Large intestine (tissue), 3 donors: ENCODE data around the gene EGLN3. TPM values are rescaled to one million over a fixed set of nuclear protein-coding genes. Genes with fewer than 3 reads are reported as not detected.

ENCODE experiments used
- DNase-seq, 2 donors: peaks; one replicate each; pipeline versions ENCODE4 v3.0.0 to v3.0.0-alpha.2; 2013
- H3K27ac ChIP-seq: one replicate; pipeline ENCODE4 v1.5.1; 2013; ENCODE audit warnings: low read length
- H3K27me3 ChIP-seq: 2 replicates; pipeline ENCODE4 v1.6.1; 2013; ENCODE audit warnings: low read length; ENCODE audit not compliant: control insufficient read depth, insufficient read depth
- H3K36me3 ChIP-seq: 2 replicates; pipeline ENCODE4 v1.6.1; 2013; ENCODE audit warnings: low read length; ENCODE audit not compliant: control insufficient read depth, insufficient read depth
- H3K4me1 ChIP-seq: one replicate; pipeline ENCODE4 v1.6.1; 2013; ENCODE audit warnings: low read length; ENCODE audit not compliant: control insufficient read depth, insufficient read depth
- H3K4me3 ChIP-seq: one replicate; pipeline ENCODE4 v1.5.1; 2013; ENCODE audit warnings: low read length
- H3K9me3 ChIP-seq: one replicate; pipeline ENCODE4 v1.6.1; 2013; ENCODE audit warnings: mild to moderate bottlenecking, low read depth, low read length, moderate library complexity; ENCODE audit not compliant: control insufficient read depth
- WGBS: methylation state at CpG from one replicate; pipeline ENCODE4 v1.1.5; 2013; ENCODE audit warnings: low lambda C conversion rate; ENCODE audit not compliant: insufficient coverage; 5-methylcytosine and 5-hydroxymethylcytosine counted together
- polyA plus RNA-seq: library from polyadenylated mRNA; unstranded; fragments of 120-200 nt; gene quantifications from one replicate; pipeline ENCODE4 v1.2.1, GENCODE V29; 2013

The EGLN3 gene
- polyA plus RNA-seq, 1 donor, result 51.9 TPM

GRCh38 chr14:33916663-33917565 is 34.0 kb downstream of the EGLN3 start:
- peaks cover 3% of the 10 kb centered on the region for H3K36me3 ChIP-seq
- no peak overlapping the region for H3K4me3 ChIP-seq
- no peaks in the 10 kb centered on the region for H3K9me3 ChIP-seq
- WGBS, result 83% methylated on average over 1 of the region's 5 CpGs
- no peak overlapping the region for H3K27ac ChIP-seq
- H3K4me1 ChIP-seq, result no peaks in the 10 kb centered on the region
- no peak for DNase-seq
- H3K27me3 ChIP-seq, result no peaks in the 10 kb centered on the region

DNA sequence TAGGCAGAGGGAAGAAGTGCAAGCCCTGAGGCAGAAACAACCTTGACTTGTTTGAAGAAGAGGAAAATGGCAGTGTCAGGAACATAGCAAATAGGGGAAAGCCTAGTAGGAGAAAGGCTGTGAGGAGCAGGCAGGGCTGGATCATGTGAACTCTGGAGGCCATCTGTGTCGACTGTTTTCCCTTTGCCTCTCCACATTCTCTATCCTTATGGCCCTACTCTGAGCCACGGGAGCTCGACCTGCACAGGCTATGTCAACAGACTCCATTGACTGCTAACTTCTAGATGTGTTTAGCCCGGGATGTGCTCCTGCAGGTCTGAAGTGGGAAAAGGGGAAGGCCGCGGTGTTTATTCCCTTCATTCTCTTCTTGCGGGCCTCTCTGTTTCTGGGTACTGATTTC is 35.2 kb downstream of the EGLN3 start:
- H3K27ac ChIP-seq, result no peak overlapping the region
- no peak for DNase-seq
- no peaks in the 10 kb centered on the region for H3K9me3 ChIP-seq
- H3K27me3 ChIP-seq, result no peaks in the 10 kb centered on the region
- H3K4me3 ChIP-seq, result no peak overlapping the region
- H3K4me1 ChIP-seq, result no peaks in the 10 kb centered on the region
- H3K36me3 ChIP-seq, result no peaks in the 10 kb centered on the region
- no CpG with 5 or more reads among the region's 7 CpGs for WGBS

GRCh38 chr14:33914676-33915516 is 36.0 kb downstream of the EGLN3 start:
- H3K4me3 ChIP-seq, result no peak overlapping the region
- DNase-seq, result no peak
- WGBS, result 88% methylated on average over 1 of the region's 5 CpGs
- H3K27ac ChIP-seq, result no peak overlapping the region
- H3K36me3 ChIP-seq, result no peaks in the 10 kb centered on the region
- H3K27me3 ChIP-seq, result no peaks in the 10 kb centered on the region
- peaks cover 2% of the 10 kb centered on the region for H3K4me1 ChIP-seq
- no peaks in the 10 kb centered on the region for H3K9me3 ChIP-seq

GRCh38 chr14:33911046-33911445 is 39.8 kb downstream of the EGLN3 start:
- DNase-seq, result no peak
- WGBS, result no CpG with 5 or more reads among the region's 6 CpGs
- Histone ChIP-seq H3K4me3 (no peak overlapping the region), H3K9me3 (peaks cover 6% of the 10 kb centered on the region), H3K27me3 (no peaks in the 10 kb centered on the region), H3K36me3 (no peaks in the 10 kb centered on the region), H3K27ac (no peak overlapping the region), H3K4me1 (peaks cover 8% of the 10 kb centered on the region)

DNA sequence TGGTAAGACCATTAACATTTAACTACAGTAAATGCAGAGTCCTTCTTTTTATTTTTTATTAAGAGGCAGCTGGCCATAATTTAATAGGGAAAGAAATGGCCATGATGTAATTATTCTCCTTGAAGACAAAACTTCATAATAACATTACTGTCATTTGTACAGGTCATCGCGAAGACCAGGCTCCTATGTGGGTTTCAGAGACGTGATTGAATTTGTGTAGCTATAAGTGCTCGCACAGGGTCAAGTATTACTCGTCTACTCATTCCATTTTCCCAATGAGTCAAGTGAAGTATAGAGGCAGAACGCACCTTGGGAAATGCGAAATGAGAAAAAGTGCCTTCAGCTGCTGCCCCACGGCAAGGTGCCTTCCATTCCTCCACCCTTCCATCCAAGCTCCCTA is 40.4 kb downstream of the EGLN3 start:
- Histone ChIP-seq H3K9me3 (peaks cover 6% of the 10 kb centered on the region), H3K4me1 (peaks cover 8% of the 10 kb centered on the region), H3K27me3 (no peaks in the 10 kb centered on the region), H3K36me3 (no peaks in the 10 kb centered on the region), H3K4me3 (no peak overlapping the region), H3K27ac (no peak overlapping the region)
- no peak for DNase-seq
- no CpG with 5 or more reads among the region's 8 CpGs for WGBS

- no peaks in the 10 kb centered on the region for H3K27me3 ChIP-seq
- H3K9me3 ChIP-seq, result peaks cover 6% of the 10 kb centered on the region
- no peaks in the 10 kb centered on the region for H3K36me3 ChIP-seq
- H3K4me3 ChIP-seq, result no peak overlapping the region
- 65% methylated on average over 2 of the region's 6 CpGs for WGBS
- peaks cover 8% of the 10 kb centered on the region for H3K4me1 ChIP-seq
- DNase-seq, result peak; percentile 30 to 69
- peak overlapping the region; percentile 27 for H3K27ac ChIP-seq
Measured at GRCh38 chr14:33909380-33910084, 41.3 kb downstream of the EGLN3 start.

GRCh38 chr14:33908540-33909223 is 42.2 kb downstream of the EGLN3 start:
- DNase-seq, result peak in 1 of 2 donors; percentile 25
- 40% methylated on average over 1 of the region's 13 CpGs for WGBS
- H3K27ac ChIP-seq, result peak overlapping the region; percentile 27
- no peak overlapping the region for H3K4me3 ChIP-seq
- peaks cover 6% of the 10 kb centered on the region for H3K9me3 ChIP-seq
- H3K27me3 ChIP-seq, result no peaks in the 10 kb centered on the region
- no peaks in the 10 kb centered on the region for H3K36me3 ChIP-seq
- peaks cover 8% of the 10 kb centered on the region for H3K4me1 ChIP-seq

- Histone ChIP-seq H3K27me3 (no peaks in the 10 kb centered on the region), H3K36me3 (no peaks in the 10 kb centered on the region), H3K4me3 (no peak overlapping the region), H3K27ac (no peak overlapping the region), H3K9me3 (peaks cover 6% of the 10 kb centered on the region), H3K4me1 (peaks cover 8% of the 10 kb centered on the region)
- no peak for DNase-seq
- WGBS, result 61% methylated on average over 2 of the region's 2 CpGs
Measured at GRCh38 chr14:33906968-33907367, 43.9 kb downstream of the EGLN3 start.

DNA sequence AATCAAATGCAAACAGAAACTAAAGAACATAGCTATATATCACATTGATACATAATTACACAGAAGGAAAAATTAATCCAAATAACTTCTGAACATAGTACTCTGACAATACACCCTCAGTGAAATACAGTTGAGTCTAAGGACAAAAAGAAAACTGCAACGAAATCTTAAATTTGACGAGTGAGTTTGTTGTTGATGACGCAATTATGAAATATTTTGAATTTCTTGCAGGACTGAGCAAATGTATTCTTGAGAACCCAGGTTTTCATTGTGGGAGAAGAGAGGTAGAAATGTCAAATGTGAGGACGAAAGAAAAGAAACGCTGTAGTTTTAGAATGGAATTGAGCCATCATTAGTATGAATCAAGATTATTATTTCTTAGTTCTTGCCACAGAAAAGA is 46.3 kb downstream of the EGLN3 start:
- Histone ChIP-seq H3K27me3 (no peaks in the 10 kb centered on the region), H3K27ac (no peak overlapping the region), H3K36me3 (no peaks in the 10 kb centered on the region), H3K9me3 (peaks cover 6% of the 10 kb centered on the region), H3K4me1 (peaks cover 13% of the 10 kb centered on the region), H3K4me3 (no peak overlapping the region)
- no peak for DNase-seq
- 100% methylated on average over 4 of the region's 5 CpGs for WGBS
